ENCODE results near the gene PTPRU. TPM values are rescaled to one million over a fixed set of nuclear protein-coding genes. Genes with fewer than 3 reads are reported as not detected.

Gene PTPRU
- total and polyA plus RNA-seq, 9 donors: 8.0 to 14.6 (median 12.0) TPM

GRCh38 chr1:29260531-29260930, 24.2 kb downstream of the PTPRU start:
- Histone ChIP-seq H3K36me3 (ENCODE audit: control insufficient read depth, insufficient read depth, low read length) (no peaks in the 10 kb centered on the region), H3K4me3 (ENCODE audit: low read length) (peak overlapping the region; percentile 44), H3K27me3 (ENCODE audit: control insufficient read depth, insufficient read depth, low read length) (peaks cover 27% of the 10 kb centered on the region), H3K27ac (ENCODE audit: low read length) (no peak overlapping the region), H3K9me3 (replicated peaks; ENCODE audit: control insufficient read depth, low read depth, low read length) (no peaks in the 10 kb centered on the region), H3K4me1 (ENCODE audit: control insufficient read depth, insufficient read depth, low read length) (peaks cover 24% of the 10 kb centered on the region)
- DNase-seq: no peak
- WGBS (ENCODE audit: insufficient coverage): 32% methylated on average over 25 of the region's 29 CpGs

- H3K9me3 ChIP-seq (replicated peaks; ENCODE audit: control insufficient read depth, low read depth, low read length): no peaks in the 10 kb centered on the region
- H3K36me3 ChIP-seq (ENCODE audit: control insufficient read depth, insufficient read depth, low read length): no peaks in the 10 kb centered on the region
- WGBS (ENCODE audit: insufficient coverage): no CpG with 5 or more reads among the region's 4 CpGs
- peak; percentile 33 for DNase-seq
- no peak overlapping the region for H3K27ac ChIP-seq (ENCODE audit: low read length)
- H3K4me3 ChIP-seq (ENCODE audit: low read length): no peak overlapping the region
- H3K4me1 ChIP-seq (ENCODE audit: control insufficient read depth, insufficient read depth, low read length): peaks cover 11% of the 10 kb centered on the region
- peaks cover 12% of the 10 kb centered on the region for H3K27me3 ChIP-seq (ENCODE audit: control insufficient read depth, insufficient read depth, low read length)
Observed at GRCh38 chr1:29264773-29265389, 28.6 kb downstream of the PTPRU start.

- no CpG with 5 or more reads among the region's 3 CpGs for WGBS (ENCODE audit: insufficient coverage)
- H3K4me3 ChIP-seq (ENCODE audit: low read length): no peak overlapping the region
- peaks cover 2% of the 10 kb centered on the region for H3K27me3 ChIP-seq (ENCODE audit: control insufficient read depth, insufficient read depth, low read length)
- no peaks in the 10 kb centered on the region for H3K36me3 ChIP-seq (ENCODE audit: control insufficient read depth, insufficient read depth, low read length)
- H3K4me1 ChIP-seq (ENCODE audit: control insufficient read depth, insufficient read depth, low read length): peaks cover 22% of the 10 kb centered on the region
- H3K9me3 ChIP-seq (replicated peaks; ENCODE audit: control insufficient read depth, low read depth, low read length): no peaks in the 10 kb centered on the region
- H3K27ac ChIP-seq (ENCODE audit: low read length): no peak overlapping the region
- DNase-seq: no peak
Observed at GRCh38 chr1:29266912-29267311, 30.6 kb downstream of the PTPRU start.

- DNase-seq: no peak
- WGBS (ENCODE audit: insufficient coverage): 44% methylated on average over 9 of the region's 9 CpGs
- no peaks in the 10 kb centered on the region for H3K9me3 ChIP-seq (replicated peaks; ENCODE audit: control insufficient read depth, low read depth, low read length)
Observed at GRCh38 chr1:29267321-29268070, 31.2 kb downstream of the PTPRU start.

GRCh38 chr1:29269382-29269781, 33.1 kb downstream of the PTPRU start:
- Histone ChIP-seq H3K4me3 (ENCODE audit: low read length) (no peak overlapping the region), H3K36me3 (ENCODE audit: control insufficient read depth, insufficient read depth, low read length) (no peaks in the 10 kb centered on the region), H3K4me1 (ENCODE audit: control insufficient read depth, insufficient read depth, low read length) (peaks cover 31% of the 10 kb centered on the region), H3K27ac (ENCODE audit: low read length) (peak overlapping the region; percentile 86), H3K9me3 (replicated peaks; ENCODE audit: control insufficient read depth, low read depth, low read length) (no peaks in the 10 kb centered on the region), H3K27me3 (ENCODE audit: control insufficient read depth, insufficient read depth, low read length) (peaks cover 2% of the 10 kb centered on the region)
- 7% methylated on average over 5 of the region's 8 CpGs for WGBS (ENCODE audit: insufficient coverage)
- peak; percentile 92 for DNase-seq

More at GRCh38 chr1:29267321-29268070, 31.2 kb downstream of the PTPRU start:
- no peak overlapping the region for H3K4me3 ChIP-seq (ENCODE audit: low read length)
- no peaks in the 10 kb centered on the region for H3K36me3 ChIP-seq (ENCODE audit: control insufficient read depth, insufficient read depth, low read length)
- no peak overlapping the region for H3K27ac ChIP-seq (ENCODE audit: low read length)
- H3K4me1 ChIP-seq (ENCODE audit: control insufficient read depth, insufficient read depth, low read length): peaks cover 28% of the 10 kb centered on the region
- H3K27me3 ChIP-seq (ENCODE audit: control insufficient read depth, insufficient read depth, low read length): peaks cover 2% of the 10 kb centered on the region

- WGBS (ENCODE audit: insufficient coverage): no CpG with 5 or more reads among the region's 3 CpGs
- H3K4me1 ChIP-seq (ENCODE audit: control insufficient read depth, insufficient read depth, low read length): peaks cover 31% of the 10 kb centered on the region
- peak overlapping the region; percentile 35 for H3K27ac ChIP-seq (ENCODE audit: low read length)
- peaks cover 4% of the 10 kb centered on the region for H3K36me3 ChIP-seq (ENCODE audit: control insufficient read depth, insufficient read depth, low read length)
- no peak for DNase-seq
- peaks cover 2% of the 10 kb centered on the region for H3K27me3 ChIP-seq (ENCODE audit: control insufficient read depth, insufficient read depth, low read length)
- no peaks in the 10 kb centered on the region for H3K9me3 ChIP-seq (replicated peaks; ENCODE audit: control insufficient read depth, low read depth, low read length)
- H3K4me3 ChIP-seq (ENCODE audit: low read length): no peak overlapping the region
Observed at GRCh38 chr1:29270929-29271521, 34.7 kb downstream of the PTPRU start.

GRCh38 chr1:29271724-29272123, 35.4 kb downstream of the PTPRU start:
- Histone ChIP-seq H3K36me3 (ENCODE audit: control insufficient read depth, insufficient read depth, low read length) (peaks cover 4% of the 10 kb centered on the region), H3K27ac (ENCODE audit: low read length) (peak overlapping the region; percentile 35), H3K4me3 (ENCODE audit: low read length) (no peak overlapping the region), H3K4me1 (ENCODE audit: control insufficient read depth, insufficient read depth, low read length) (peaks cover 31% of the 10 kb centered on the region), H3K9me3 (replicated peaks; ENCODE audit: control insufficient read depth, low read depth, low read length) (no peaks in the 10 kb centered on the region), H3K27me3 (ENCODE audit: control insufficient read depth, insufficient read depth, low read length) (peaks cover 2% of the 10 kb centered on the region)
- WGBS (ENCODE audit: insufficient coverage): 6% methylated on average over 2 of the region's 7 CpGs
- peak; percentile 88 for DNase-seq

- H3K27me3 ChIP-seq (ENCODE audit: control insufficient read depth, insufficient read depth, low read length): peaks cover 2% of the 10 kb centered on the region
- H3K36me3 ChIP-seq (ENCODE audit: control insufficient read depth, insufficient read depth, low read length): peaks cover 4% of the 10 kb centered on the region
- H3K4me3 ChIP-seq (ENCODE audit: low read length): no peak overlapping the region
- WGBS (ENCODE audit: insufficient coverage): 71% methylated on average over 4 of the region's 6 CpGs
- H3K27ac ChIP-seq (ENCODE audit: low read length): peak overlapping the region; percentile 35
- DNase-seq: no peak
- H3K4me1 ChIP-seq (ENCODE audit: control insufficient read depth, insufficient read depth, low read length): peaks cover 31% of the 10 kb centered on the region
- H3K9me3 ChIP-seq (replicated peaks; ENCODE audit: control insufficient read depth, low read depth, low read length): no peaks in the 10 kb centered on the region
Observed at GRCh38 chr1:29272147-29272907, 36.0 kb downstream of the PTPRU start.

GRCh38 chr1:29275435-29275834, 39.1 kb downstream of the PTPRU start:
- Histone ChIP-seq H3K27me3 (ENCODE audit: control insufficient read depth, insufficient read depth, low read length) (no peaks in the 10 kb centered on the region), H3K4me1 (ENCODE audit: control insufficient read depth, insufficient read depth, low read length) (peaks cover 32% of the 10 kb centered on the region), H3K36me3 (ENCODE audit: control insufficient read depth, insufficient read depth, low read length) (peaks cover 14% of the 10 kb centered on the region), H3K27ac (ENCODE audit: low read length) (no peak overlapping the region), H3K4me3 (ENCODE audit: low read length) (no peak overlapping the region), H3K9me3 (replicated peaks; ENCODE audit: control insufficient read depth, low read depth, low read length) (no peaks in the 10 kb centered on the region)
- no peak for DNase-seq
- 79% methylated on average over 7 of the region's 14 CpGs for WGBS (ENCODE audit: insufficient coverage)

GRCh38 chr1:29278124-29278523, 41.8 kb downstream of the PTPRU start:
- no peak for DNase-seq
- Histone ChIP-seq H3K27ac (ENCODE audit: low read length) (no peak overlapping the region), H3K36me3 (ENCODE audit: control insufficient read depth, insufficient read depth, low read length) (peaks cover 14% of the 10 kb centered on the region), H3K9me3 (replicated peaks; ENCODE audit: control insufficient read depth, low read depth, low read length) (no peaks in the 10 kb centered on the region), H3K4me1 (ENCODE audit: control insufficient read depth, insufficient read depth, low read length) (peaks cover 19% of the 10 kb centered on the region), H3K27me3 (ENCODE audit: control insufficient read depth, insufficient read depth, low read length) (no peaks in the 10 kb centered on the region), H3K4me3 (ENCODE audit: low read length) (no peak overlapping the region)
- 40% methylated on average over 3 of the region's 3 CpGs for WGBS (ENCODE audit: insufficient coverage)
